Nucleus accumbens (tissue), 56 donors: ENCODE measurements around the gene DNM2.
"Not testable (repeated sequence)": the region's sequence is repeated elsewhere in the genome, so short reads cannot be mapped to it uniquely, and the experiment has no call there.

Experiments used
- DNase-seq, 56 donors: peaks; one replicate each; lab custom pipeline; 2025; lab: John Stamatoyannopoulos, UW

Gene DNM2

DNA sequence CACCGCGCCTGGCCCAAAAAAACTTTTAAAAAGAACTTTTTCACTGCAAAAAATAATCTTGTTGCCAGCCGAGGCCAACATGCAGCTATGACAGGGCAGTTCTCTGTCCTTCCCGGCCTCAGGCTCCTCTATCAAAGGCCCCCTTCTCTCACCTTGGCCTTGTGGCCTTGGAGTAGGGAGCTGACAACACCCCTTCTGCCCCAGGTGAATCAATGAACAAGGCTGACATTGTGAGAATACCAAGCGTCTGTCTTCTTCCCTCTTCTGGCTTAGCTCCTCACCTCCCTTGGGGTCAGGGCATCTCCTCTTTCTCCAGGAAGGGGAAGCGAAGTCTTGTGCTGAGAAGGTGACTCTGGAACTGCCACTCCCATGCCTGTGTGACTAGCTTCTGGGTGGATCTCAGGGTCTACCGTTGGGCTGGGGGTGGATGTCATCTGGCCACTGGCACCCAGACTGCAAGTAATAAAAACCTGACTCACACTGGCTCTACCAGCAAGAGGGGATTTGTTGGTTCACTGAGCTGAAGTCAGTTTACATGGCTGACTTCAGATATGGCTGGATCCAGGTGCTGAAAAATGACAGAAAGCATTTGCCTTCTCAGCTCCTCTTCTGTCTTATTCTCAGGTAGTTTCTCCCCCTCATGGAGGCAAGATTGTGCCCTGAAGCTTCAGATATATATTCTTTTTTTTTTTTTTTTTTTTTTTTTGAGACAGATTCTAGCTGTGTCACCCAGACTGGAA lies 136.6 kb downstream of the DNM2 start:
- no peak for DNase-seq

DNA sequence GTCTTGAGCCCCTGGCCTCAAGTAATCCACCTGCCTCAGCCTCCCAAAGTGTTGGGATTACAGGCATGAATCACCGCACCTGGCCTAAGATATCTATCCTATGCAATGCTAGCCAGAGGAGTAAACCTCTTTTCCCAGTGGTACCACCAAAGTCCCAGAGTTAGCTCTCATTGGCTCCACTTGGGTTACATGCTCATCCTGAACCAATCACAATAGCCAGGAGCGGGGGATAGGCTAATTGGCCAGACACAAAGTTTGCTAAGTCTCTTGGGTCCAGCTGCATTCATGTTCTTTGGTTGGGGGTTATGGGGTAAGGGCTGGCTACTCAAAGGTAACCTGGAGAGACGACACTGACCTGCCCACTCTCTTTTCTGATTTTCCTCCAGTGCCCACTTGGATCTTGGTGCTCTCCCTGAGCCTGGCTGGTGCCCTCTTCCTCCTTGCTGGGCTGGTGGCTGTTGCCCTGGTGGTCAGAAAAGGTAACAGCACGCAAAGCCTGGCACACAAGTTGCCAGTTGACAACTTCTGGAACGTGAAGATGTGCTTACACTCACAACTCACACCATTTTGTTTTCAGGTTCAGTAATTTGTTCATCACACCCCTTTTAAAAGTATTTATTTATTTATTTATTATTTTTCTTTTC lies 138.1 kb downstream of the DNM2 start:
- no peak for DNase-seq

DNA sequence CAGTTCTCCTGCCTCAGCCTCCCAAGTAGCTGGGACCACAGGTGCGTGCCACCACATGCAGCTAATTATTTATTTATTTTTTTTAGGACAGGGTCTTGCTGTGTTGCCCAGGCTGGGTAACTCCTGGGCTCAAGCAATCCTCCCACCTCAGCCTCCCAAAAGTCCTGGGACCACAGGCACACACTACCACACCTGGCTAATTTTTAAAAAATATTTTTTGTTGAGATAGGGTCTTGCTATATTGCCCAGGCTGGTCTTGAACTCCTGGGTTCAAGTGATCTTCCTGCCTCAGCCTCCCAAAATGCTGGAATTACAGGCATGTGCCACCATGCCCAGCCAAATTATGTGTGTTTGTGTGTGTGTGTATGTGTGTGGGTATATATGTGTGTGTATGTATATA lies 139.0 kb downstream of the DNM2 start:
- DNase-seq = not testable (repeated sequence)

DNA sequence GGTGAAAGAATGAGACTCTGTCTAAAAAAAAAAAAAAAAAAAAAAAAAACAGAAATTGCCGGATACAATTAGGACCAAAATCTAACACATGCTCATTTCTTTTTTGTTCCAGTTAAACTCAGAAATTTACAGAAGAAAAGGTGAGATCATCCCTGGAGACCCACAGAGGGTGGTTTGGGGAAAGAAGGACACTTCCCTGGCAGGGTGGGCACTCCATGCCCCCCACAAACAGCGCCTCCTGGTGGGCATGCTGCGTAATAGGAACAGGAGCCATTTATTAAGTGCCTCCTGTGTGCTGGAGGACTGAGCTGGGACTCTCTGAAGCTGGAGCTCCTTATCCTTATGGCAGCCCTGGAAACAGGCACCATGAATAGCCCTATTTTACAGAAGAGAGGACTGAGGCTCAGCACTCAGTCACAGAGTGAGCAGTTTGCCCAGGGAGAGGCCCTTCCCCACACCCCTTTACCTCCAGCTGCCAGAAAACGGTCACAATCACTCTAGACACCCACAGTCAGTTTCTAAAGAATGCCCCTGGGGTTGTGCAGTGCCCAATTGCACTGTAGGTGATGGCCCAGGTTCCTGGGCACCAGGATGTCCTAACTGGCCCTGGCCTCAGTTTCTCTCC lies 140.4 kb downstream of the DNM2 start:
- DNase-seq = no peak

DNA sequence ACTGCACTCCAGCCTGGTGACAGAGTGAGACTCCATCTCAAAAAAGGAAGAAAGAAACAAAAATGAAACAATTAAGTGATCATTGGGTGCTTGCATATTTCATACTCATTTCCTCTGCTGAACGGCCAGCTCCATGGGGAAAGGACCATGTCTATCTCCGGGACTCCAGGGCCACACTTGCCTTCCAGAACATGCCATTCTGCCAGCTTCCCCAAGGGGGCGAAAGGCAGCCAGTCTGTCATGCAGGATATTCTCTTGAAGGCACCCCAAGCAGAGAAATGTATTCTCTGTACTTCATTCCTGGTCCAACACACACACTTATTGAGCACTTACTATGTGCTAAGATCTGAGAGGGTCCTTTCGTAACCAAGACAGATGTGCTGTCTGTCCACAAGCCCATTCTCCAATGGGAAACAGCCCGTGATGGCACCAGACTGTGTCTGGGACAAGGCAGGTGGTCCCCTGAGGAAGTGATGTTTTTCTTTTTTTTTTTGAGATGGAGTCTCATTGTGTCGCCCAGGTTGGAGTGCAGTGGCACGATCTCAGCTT lies 143.3 kb downstream of the DNM2 start:
- DNase-seq = no peak

GRCh38 chr19:10862561-10863106 lies 144.8 kb downstream of the DNM2 start:
- no peak for DNase-seq

DNA sequence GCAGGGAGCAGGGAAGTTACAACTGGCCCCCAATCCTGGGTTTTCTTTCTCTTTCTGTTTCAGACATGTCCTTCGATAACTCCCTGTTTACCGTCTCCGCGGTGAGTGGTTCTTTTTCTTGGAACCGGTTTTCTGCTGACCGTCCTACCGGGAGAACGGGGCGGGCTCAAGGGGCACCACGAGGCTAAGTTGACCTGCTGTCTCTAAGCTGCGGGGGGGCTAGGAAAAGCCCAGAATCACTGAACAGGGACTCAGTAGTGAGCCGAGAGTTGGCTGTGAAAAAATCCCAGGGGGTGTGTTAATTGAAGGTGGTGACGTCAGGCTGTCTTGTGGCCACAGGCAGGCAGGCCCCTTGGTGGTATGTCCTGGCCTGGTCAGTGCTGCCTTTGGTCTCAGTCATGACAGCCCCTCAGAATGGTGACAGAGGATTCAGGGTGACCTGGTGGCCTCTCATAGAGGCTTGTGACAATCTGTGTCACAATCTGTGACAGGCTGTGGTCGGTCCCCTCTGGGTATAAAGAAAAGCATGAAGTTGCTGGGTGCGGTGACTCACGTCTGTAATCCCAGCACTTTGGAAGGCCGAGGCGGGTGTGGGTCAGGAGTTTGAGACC lies 145.3 kb downstream of the DNM2 start:
- peak in 1 of 56 donors; percentile 6 for DNase-seq

DNA sequence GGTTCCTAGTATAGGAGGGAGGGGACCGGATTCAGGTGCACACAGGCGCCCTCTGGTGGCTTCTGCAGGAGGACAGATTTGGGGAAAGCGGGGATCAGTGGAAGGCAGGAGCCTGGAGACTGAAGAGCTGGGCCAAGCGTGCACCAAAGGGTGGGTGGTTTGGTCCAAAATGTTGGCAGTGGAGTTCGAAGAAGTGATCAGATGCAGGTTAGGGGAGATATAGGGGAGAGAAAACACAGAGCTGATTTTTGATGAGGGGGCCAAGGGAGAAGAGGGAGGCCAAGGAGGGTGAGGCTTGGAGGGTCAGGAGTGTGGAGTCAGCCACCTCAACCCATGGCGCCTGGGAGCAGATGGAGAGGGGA lies 146.6 kb downstream of the DNM2 start:
- DNase-seq = peak in 53 of 56 donors; percentile 14 to 92 (median 63)

DNA sequence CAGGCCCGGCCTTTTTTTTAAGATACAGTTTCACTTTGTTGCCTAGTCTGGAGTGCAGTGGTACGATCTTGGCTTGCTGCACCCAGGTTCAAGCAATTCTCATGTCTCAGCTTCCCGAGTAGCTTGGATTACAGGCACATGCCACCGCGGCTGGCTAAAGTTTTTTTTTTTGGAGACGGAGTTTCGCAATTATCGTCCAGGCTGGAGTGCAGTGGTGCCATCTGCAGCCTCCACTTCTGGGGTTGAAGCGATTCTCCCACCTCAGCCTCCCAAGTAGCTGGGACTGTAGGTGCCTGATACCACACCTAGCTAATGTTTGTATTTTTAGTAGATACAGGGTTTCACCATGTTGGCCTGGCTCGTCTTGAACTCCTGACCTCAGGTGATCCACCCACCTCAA lies 148.6 kb downstream of the DNM2 start:
- DNase-seq = no peak

DNA sequence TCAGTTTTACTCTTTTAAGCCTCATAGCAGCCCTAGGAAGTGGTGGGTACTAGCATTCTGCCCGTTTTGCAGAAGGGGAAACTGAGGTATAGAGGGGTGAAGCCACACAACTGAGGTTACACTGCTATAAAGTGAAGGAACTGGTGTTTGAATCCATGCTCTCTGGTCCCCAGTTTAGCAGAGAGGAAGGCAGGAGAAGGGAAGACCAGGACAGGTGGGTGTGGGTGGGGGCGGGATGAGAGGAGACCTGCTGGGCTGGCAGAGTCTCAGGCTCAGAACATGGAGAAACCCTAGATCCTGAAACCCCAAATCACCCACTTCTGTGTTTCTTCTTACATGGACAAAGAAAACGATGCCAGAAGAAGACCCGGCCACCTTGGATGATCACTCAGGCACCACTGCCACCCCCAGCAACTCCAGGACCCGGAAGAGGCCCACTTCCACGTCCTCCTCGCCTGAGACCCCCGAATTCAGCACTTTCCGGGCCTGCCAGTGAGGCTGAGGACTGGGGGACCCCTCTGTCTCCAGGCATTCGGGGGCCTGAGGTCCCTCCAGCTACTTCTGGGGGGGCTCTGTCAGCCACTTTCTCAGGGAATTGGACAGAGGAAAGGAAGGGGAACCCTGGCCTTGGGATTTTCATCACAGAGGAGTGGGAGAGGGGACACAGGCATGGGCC lies 151.1 kb downstream of the DNM2 start:
- no peak for DNase-seq

- not testable (repeated sequence) for DNase-seq
Observed at GRCh38 chr19:10869872-10870311, 152.0 kb downstream of the DNM2 start.

DNA sequence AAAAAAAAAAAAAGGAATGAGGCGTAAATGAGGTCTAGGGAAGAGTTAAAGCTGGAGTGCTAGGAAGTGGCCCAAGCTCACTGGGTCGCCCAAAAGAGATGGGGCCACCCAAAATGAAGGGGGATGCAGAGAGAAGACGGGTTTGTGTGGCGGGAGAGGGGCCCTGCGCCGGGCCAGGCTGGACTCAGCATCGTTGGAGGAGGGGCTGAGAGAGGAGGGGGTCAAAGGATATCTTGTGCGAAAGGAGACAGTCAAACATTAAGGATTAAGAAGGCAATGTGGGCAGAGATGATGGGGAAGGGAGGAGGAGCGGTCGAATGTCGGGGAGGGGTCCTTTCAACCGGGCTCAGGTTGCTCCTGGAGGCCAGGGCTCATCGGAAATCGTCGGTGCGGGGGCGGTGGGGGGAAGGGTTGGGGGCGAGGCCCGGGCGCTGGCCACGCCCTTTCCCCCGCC lies 152.6 kb downstream of the DNM2 start:
- no peak for DNase-seq

DNA sequence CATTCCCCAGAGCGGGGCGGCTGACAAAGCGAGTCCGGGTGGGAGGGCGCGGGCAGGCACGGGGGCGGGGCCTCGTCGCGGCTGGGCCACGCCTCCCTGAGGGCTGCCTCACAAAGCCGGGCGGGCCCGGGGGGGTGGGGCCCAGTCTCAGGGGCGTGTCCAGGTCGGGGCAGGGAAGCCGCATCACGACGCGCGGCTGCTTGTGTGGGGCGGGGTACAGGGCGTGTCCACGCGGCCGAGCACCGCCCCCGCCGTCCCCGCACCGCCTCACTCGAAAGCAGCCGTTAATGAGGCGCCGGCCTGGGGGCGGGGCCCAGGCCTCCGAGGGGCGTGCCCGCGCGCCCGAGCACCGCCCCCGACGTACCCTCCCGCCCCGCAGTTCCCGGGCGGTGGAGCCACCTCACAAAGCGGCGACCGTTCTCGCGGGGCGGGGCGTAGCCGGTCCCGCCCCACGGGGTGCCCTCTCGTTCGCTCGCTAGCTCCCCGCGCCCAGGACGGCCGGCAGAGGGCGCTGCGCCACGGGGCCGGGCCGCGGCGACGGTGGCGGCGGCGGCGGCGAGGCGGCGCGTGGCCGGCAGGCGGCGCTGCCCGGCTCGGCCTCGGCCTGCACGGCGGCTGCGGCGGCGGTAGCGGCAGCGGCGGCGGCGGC lies 153.2 kb downstream of the DNM2 start, which contains the start of gene CARM1:
Gene CARM1, plus strand, starts transcription at position 599 of the 649 bp plus-strand sequence. CDS start 150 bp downstream, outside the sequence.
- peak; percentile 80 to 100 (median 99) for DNase-seq

DNA sequence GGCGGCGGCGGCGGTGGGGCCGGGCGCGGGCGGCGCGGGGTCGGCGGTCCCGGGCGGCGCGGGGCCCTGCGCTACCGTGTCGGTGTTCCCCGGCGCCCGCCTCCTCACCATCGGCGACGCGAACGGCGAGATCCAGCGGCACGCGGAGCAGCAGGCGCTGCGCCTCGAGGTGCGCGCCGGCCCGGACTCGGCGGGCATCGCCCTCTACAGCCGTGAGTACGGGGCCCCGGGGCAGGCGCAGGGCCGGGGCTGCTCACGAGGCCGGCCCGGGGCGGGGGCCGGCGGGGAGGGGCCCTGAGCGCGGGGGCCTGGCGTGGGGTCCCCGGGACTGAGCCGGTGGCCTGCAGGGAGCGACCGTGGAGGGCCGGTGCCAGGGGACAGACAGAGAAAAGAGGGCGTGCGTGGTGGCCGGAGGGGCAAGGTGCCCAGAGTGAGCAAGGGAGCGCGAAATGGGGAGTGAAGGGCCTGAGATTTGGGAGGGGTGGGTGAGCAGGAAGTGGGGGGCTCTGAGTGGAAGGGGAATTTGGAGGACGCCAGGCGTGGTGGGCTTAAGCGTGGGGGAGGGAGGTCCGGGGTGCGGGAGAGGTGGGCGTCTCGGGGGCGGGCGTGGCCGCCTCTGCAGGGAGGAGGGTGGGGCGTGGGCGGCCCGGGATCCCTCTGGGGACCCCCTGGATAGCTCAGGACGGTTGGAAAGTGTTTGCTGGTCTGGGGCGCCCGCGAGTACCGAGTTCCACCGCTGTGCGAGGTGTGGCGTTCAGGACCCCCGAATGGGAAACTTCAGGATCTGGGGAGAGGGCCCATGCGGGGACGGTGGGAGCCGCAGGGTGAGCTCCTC lies 154.0 kb downstream of the DNM2 start:
- DNase-seq = peak in 24 of 56 donors; percentile 11 to 53 (median 26)

- no peak for DNase-seq
Observed at GRCh38 chr19:10872546-10873107, 154.7 kb downstream of the DNM2 start.

DNA sequence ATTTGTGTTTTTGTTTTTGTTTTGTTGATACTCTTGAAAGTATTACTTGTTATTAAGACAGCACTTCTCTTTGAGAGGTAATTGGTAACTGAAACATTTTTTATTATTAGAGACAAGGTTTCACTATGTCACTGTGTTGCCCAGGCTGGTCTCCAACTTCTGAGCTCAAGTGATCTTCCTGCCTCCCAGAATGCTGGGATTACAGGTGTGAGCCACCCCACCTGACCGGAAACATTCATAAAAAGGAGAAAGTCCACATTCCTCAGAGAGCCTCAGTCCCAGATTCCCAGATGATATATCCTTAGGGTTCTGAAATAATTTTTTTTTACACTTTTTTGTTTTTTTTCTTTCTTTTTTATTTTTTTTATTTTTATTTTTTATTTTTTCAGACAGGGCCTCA lies 156.1 kb downstream of the DNM2 start:
- no peak for DNase-seq

- DNase-seq = peak in 28 of 56 donors; percentile 4 to 58 (median 24)
Observed at GRCh38 chr19:10876459-10877240, 158.8 kb downstream of the DNM2 start.
